ENCODE results near the gene VNN1.

Gene VNN1

GRCh38 chr6:132751306-132751705, 37.5 kb upstream of the VNN1 start:
- TF ChIP-seq, protein P1, sequence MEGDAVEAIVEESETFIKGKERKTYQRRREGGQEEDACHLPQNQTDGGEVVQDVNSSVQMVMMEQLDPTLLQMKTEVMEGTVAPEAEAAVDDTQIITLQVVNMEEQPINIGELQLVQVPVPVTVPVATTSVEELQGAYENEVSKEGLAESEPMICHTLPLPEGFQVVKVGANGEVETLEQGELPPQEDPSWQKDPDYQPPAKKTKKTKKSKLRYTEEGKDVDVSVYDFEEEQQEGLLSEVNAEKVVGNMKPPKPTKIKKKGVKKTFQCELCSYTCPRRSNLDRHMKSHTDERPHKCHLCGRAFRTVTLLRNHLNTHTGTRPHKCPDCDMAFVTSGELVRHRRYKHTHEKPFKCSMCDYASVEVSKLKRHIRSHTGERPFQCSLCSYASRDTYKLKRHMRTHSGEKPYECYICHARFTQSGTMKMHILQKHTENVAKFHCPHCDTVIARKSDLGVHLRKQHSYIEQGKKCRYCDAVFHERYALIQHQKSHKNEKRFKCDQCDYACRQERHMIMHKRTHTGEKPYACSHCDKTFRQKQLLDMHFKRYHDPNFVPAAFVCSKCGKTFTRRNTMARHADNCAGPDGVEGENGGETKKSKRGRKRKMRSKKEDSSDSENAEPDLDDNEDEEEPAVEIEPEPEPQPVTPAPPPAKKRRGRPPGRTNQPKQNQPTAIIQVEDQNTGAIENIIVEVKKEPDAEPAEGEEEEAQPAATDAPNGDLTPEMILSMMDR (IDR thresholded peaks at IDR 0.05; ENCODE audit: low read depth, low read length), result no peak

GRCh38 chr6:132750455-132751248, 36.8 kb upstream of the VNN1 start:
- no peak overlapping the region for H3K4me3 ChIP-seq (ENCODE audit: low read depth, low read length)
- TF ChIP-seq, protein P1 (IDR thresholded peaks at IDR 0.05; ENCODE audit: low read depth, low read length), result no peak

More at GRCh38 chr6:132751306-132751705, 37.5 kb upstream of the VNN1 start:
- no peak overlapping the region for H3K4me3 ChIP-seq (ENCODE audit: low read depth, low read length)

- TF ChIP-seq, protein P1 (IDR thresholded peaks at IDR 0.05; ENCODE audit: low read depth, low read length), result no peak
- H3K4me3 ChIP-seq (ENCODE audit: low read depth, low read length), result no peak overlapping the region
Measured at GRCh38 chr6:132749111-132749510, 35.3 kb upstream of the VNN1 start.

- H3K4me3 ChIP-seq (ENCODE audit: low read depth, low read length), result no peak overlapping the region
- TF ChIP-seq, protein P1 (IDR thresholded peaks at IDR 0.05; ENCODE audit: low read depth, low read length), result no peak
Measured at GRCh38 chr6:132748446-132748845, 34.6 kb upstream of the VNN1 start.

DNA sequence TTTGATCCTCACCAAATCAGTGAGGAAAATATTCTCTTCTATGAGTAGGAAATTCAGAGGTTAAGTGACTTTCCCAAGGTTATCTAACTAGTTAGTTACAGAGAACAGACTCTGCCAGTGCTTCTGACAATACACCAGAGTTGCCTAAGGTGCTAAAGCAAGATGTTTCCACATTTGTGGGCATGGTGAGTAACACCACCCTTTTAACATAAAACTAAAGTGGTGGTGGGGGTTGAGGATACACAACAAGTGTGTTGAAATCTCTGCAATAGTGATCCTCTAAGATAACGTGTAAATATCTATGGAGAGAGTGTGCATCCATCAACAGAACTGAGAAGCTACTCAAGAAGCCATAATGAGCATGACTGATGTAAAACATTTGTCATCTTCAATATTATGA, 32.2 kb upstream of the VNN1 start:
- TF ChIP-seq, protein P1 (IDR thresholded peaks at IDR 0.05; ENCODE audit: low read depth, low read length), result no peak

GRCh38 chr6:132742495-132742894, 28.6 kb upstream of the VNN1 start:
- H3K4me3 ChIP-seq (ENCODE audit: low read depth, low read length), result no peak overlapping the region
- TF ChIP-seq, protein P1 (IDR thresholded peaks at IDR 0.05; ENCODE audit: low read depth, low read length), result no peak

More for the DNA sequence above, 32.2 kb upstream of the VNN1 start:
- no peak overlapping the region for H3K4me3 ChIP-seq (ENCODE audit: low read depth, low read length)

GRCh38 chr6:132741281-132741680, 27.4 kb upstream of the VNN1 start:
- no peak overlapping the region for H3K4me3 ChIP-seq (ENCODE audit: low read depth, low read length)
- TF ChIP-seq, protein P1 (IDR thresholded peaks at IDR 0.05; ENCODE audit: low read depth, low read length), result no peak

All from WI38 (cell line).